ENCODE results near the gene TSPAN18.

DNA sequence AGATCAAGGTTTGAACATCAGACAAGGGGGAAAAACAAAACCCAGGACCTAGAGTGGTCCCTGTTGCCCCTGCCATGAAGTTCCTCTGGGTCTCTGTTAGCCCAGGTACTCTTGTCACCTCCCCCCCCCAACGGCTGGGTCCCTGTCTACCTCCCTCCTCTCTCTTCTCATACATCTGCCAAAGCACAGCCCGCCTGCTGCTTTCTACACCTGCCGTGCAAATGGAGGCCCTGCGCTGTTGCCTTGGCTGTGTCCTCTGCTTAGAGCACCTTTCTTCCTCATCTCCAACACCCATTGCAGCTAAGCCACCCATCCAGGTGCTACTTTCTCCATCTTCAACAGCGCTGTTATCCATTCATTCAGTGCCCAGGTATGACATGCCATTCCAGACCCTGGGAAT, 124.7 kb downstream of the TSPAN18 start:
- TF ChIP-seq, protein P1, sequence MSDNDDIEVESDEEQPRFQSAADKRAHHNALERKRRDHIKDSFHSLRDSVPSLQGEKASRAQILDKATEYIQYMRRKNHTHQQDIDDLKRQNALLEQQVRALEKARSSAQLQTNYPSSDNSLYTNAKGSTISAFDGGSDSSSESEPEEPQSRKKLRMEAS (IDR thresholded peaks at IDR 0.05) = no peak
- TF ChIP-seq EZH2 (IDR thresholded peaks at IDR 0.05; ENCODE audit: low read depth, low read length, severe bottlenecking) = no peak
- TF ChIP-seq, protein P2, sequence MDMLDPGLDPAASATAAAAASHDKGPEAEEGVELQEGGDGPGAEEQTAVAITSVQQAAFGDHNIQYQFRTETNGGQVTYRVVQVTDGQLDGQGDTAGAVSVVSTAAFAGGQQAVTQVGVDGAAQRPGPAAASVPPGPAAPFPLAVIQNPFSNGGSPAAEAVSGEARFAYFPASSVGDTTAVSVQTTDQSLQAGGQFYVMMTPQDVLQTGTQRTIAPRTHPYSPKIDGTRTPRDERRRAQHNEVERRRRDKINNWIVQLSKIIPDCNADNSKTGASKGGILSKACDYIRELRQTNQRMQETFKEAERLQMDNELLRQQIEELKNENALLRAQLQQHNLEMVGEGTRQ (IDR thresholded peaks at IDR 0.05; ENCODE audit: low read length) = no peak
- TF ChIP-seq, protein P3, sequence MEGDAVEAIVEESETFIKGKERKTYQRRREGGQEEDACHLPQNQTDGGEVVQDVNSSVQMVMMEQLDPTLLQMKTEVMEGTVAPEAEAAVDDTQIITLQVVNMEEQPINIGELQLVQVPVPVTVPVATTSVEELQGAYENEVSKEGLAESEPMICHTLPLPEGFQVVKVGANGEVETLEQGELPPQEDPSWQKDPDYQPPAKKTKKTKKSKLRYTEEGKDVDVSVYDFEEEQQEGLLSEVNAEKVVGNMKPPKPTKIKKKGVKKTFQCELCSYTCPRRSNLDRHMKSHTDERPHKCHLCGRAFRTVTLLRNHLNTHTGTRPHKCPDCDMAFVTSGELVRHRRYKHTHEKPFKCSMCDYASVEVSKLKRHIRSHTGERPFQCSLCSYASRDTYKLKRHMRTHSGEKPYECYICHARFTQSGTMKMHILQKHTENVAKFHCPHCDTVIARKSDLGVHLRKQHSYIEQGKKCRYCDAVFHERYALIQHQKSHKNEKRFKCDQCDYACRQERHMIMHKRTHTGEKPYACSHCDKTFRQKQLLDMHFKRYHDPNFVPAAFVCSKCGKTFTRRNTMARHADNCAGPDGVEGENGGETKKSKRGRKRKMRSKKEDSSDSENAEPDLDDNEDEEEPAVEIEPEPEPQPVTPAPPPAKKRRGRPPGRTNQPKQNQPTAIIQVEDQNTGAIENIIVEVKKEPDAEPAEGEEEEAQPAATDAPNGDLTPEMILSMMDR (IDR thresholded peaks at IDR 0.05; ENCODE audit: control extremely low read depth in 1 of 3, insufficient read depth in 1 of 3, low read depth in 1 of 3, low read length in 3 of 3) = no peak
